Ascending aorta (tissue), 2 donors: ENCODE results near the gene UGT1A6. TPM values are rescaled to one million over a fixed set of nuclear protein-coding genes. Genes with fewer than 3 reads are reported as not detected.

ENCODE experiments used
- DNase-seq, 2 donors: peaks; one replicate each; pipeline ENCODE4 v3.0.0-alpha.2; 2019; ENCODE audit warnings: low spot score in 2 of 2
- H3K27ac ChIP-seq, 2 donors: fragments of 200-600 bp; sonication (generic); one replicate each; pipeline ENCODE4 v1.5.1; 2016 to 2017; ENCODE audit warnings: mild to moderate bottlenecking in 1 of 2
- H3K27me3 ChIP-seq: fragments of 200-600 bp; sonication (generic); one replicate; pipeline ENCODE4 v1.5.1; 2017
- H3K36me3 ChIP-seq, 2 donors: fragments of 200-600 bp; sonication (generic); one replicate each; pipeline ENCODE4 v1.5.1; 2016
- H3K4me1 ChIP-seq, 2 donors: fragments of 200-600 bp; sonication (generic); one replicate each; pipeline ENCODE4 v1.5.1; 2016 to 2017; ENCODE audit warnings: mild to moderate bottlenecking in 1 of 2
- H3K4me3 ChIP-seq, 2 donors: fragments of 200-600 bp; sonication (generic); one replicate each; pipeline ENCODE4 v1.5.1; 2016 to 2017; ENCODE audit warnings: mild to moderate bottlenecking in 1 of 2
- H3K9me3 ChIP-seq, 2 donors: fragments of 200-600 bp; sonication (generic); one replicate each; pipeline ENCODE4 v1.5.1; 2016
- intact Hi-C: fragments of 100-400 bp; cut with DNase I; formaldehyde crosslinking; loops from one replicate; pipeline ENCODE4 v1.15.1; 2023
- total RNA-seq: library from RNA; depleted of rRNA; stranded (reverse); fragments of >200 nt; gene quantifications from one replicate; pipeline ENCODE4 v1.1.0, GENCODE V29; 2016
- TF ChIP-seq, protein P1 (sequence below), 3 experiments: fragments of 200-600 bp in 2 of 3; fragments of 450-650 bp in 1 of 3; sonication (generic) in 2 of 3; IDR thresholded peaks; one replicate each; pipeline ENCODE4 v1.5.1; 2016 to 2019; ENCODE audit warnings: antibody characterized with exemption in 3 of 3, mild to moderate bottlenecking in 1 of 3, moderate library complexity in 1 of 3

The UGT1A6 gene
- total RNA-seq, 1 donor from 2014 or later: 10.6 TPM

DNA sequence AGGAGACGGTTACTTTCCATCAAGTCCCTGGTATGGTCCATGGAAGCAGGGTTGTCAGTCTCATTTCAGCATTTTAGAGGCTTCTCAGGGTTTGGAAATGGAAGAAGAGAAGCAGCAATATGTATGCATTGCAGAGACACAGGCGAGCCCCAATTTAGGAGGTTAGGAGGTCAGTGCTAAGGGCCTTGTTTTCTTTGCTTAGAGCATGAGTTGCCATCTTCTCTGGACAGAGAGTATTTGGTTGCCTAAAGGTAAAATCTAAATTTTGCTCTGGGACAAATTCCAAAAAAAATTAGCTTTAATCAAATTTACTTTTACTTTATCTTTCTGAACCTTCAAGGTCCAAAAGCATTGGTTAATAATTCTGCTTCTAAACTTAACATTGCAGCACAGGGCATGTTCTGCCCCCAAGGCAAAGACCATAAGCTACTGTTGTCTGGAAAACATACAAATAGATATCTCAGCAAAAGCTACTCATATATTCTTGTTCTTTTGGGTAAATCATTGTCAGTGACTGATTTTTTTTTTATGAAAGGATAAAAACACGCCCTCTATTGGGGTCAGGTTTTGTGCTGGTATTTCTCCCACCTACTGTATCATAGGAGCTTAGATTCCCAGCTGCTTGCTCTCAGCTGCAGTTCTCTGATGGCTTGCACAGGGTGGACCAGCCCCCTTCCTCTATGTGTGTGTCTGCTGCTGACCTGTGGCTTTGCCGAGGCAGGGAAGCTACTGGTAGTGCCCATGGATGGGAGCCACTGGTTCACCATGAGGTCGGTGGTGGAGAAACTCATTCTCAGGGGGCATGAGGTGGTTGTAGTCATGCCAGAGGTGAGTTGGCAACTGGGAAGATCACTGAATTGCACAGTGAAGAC, 21.2 kb upstream of the UGT1A6 start, which contains the start of gene UGT1A9:
TSS of gene UGT1A9 (plus strand) at position 609 of the 872 bp plus-strand sequence. CDS start at position 646, 37 bp downstream.
- H3K4me1 ChIP-seq: no peaks in the 10 kb centered on the region
- DNase-seq: no peak
- TF ChIP-seq, protein P1, sequence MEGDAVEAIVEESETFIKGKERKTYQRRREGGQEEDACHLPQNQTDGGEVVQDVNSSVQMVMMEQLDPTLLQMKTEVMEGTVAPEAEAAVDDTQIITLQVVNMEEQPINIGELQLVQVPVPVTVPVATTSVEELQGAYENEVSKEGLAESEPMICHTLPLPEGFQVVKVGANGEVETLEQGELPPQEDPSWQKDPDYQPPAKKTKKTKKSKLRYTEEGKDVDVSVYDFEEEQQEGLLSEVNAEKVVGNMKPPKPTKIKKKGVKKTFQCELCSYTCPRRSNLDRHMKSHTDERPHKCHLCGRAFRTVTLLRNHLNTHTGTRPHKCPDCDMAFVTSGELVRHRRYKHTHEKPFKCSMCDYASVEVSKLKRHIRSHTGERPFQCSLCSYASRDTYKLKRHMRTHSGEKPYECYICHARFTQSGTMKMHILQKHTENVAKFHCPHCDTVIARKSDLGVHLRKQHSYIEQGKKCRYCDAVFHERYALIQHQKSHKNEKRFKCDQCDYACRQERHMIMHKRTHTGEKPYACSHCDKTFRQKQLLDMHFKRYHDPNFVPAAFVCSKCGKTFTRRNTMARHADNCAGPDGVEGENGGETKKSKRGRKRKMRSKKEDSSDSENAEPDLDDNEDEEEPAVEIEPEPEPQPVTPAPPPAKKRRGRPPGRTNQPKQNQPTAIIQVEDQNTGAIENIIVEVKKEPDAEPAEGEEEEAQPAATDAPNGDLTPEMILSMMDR (IDR thresholded peaks at IDR 0.05): no peak
- H3K4me3 ChIP-seq: no peak within 1 kb of the TSS
- no peak within 1 kb of the TSS for H3K27ac ChIP-seq
- no peaks in the 10 kb centered on the region for H3K27me3 ChIP-seq
- no peaks in the 10 kb centered on the region for H3K9me3 ChIP-seq
- no peaks in the 10 kb centered on the region for H3K36me3 ChIP-seq
- intact Hi-C loops: no loop called here

DNA sequence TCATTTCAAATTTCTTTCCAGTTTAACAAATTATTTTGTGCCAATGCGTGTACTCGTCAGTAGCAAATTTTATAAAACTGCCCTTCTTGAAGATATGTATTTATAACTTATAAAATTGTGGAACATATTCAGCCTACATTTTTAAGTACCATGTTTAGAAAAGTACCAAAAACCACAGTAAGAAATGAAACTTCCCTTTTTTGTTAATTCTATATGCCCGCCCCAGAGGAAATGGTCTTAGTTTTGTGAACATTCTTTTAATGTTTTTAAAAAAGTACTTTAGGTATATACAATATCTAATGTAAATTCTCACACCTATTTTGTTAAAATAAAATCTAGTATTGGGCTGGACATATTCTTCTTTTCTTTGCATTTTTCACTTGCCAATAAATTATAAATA, 19.8 kb upstream of the UGT1A6 start:
- H3K36me3 ChIP-seq: no peaks in the 10 kb centered on the region
- H3K27me3 ChIP-seq: no peaks in the 10 kb centered on the region
- no peak overlapping the region for H3K27ac ChIP-seq
- DNase-seq: no peak
- TF ChIP-seq, protein P1 (IDR thresholded peaks at IDR 0.05): no peak
- H3K9me3 ChIP-seq: no peaks in the 10 kb centered on the region
- intact Hi-C loops: no loop called here
- H3K4me3 ChIP-seq: no peak overlapping the region
- H3K4me1 ChIP-seq: no peaks in the 10 kb centered on the region

DNA sequence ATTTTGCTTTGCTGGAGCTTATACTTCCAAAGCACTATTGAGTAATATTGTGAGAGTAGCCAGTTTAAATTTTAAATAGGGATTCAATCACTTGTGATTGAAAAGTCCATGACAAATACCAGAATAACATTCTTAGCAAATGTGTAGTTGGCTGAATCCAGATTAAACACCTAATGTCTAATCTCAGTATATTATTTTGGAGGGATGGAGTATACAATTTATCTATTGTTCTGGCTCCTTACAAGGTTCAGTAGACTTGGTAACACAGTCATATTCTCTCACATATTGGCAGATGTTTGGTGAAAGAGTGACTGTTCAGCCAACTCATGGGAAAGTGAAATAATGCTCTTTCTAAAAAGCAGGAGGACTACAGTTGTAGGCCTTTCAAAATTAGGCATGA, 18.8 kb upstream of the UGT1A6 start:
- H3K36me3 ChIP-seq: no peaks in the 10 kb centered on the region
- intact Hi-C loops: no loop called here
- TF ChIP-seq, protein P1 (IDR thresholded peaks at IDR 0.05): no peak
- no peak for DNase-seq
- no peak overlapping the region for H3K27ac ChIP-seq
- no peaks in the 10 kb centered on the region for H3K4me1 ChIP-seq
- H3K4me3 ChIP-seq: no peak overlapping the region
- H3K27me3 ChIP-seq: no peaks in the 10 kb centered on the region
- no peaks in the 10 kb centered on the region for H3K9me3 ChIP-seq

GRCh38 chr2:233674314-233674713, 18.4 kb upstream of the UGT1A6 start:
- Histone ChIP-seq H3K27ac (no peak overlapping the region), H3K36me3 (no peaks in the 10 kb centered on the region), H3K4me1 (no peaks in the 10 kb centered on the region), H3K4me3 (no peak overlapping the region), H3K9me3 (no peaks in the 10 kb centered on the region), H3K27me3 (no peaks in the 10 kb centered on the region)
- TF ChIP-seq, protein P1 (IDR thresholded peaks at IDR 0.05): no peak
- intact Hi-C loops: no loop called here
- no peak for DNase-seq

DNA sequence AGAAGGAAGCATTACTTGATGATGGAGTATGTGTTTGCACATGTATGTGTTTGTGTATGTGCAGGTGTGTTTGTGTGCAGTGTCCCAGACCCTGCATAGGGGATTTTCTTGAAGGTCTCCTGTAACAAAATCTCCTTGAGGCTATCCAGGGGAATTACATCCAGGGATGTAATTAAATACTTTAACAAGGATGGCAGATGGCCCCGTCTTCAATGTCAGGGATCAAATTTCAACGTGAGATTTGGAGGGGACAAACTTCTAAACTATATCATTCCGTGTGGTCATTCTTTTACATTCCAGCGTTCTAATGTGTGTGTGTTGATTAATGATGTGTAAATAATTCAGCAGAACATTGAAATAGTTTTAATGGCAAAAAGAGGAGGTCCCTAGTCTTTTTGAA, 17.7 kb upstream of the UGT1A6 start:
- no peaks in the 10 kb centered on the region for H3K4me1 ChIP-seq
- TF ChIP-seq, protein P1 (IDR thresholded peaks at IDR 0.05): no peak
- no peaks in the 10 kb centered on the region for H3K9me3 ChIP-seq
- no peak overlapping the region for H3K27ac ChIP-seq
- H3K36me3 ChIP-seq: no peaks in the 10 kb centered on the region
- intact Hi-C loops: no loop called here
- no peak for DNase-seq
- no peak overlapping the region for H3K4me3 ChIP-seq
- no peaks in the 10 kb centered on the region for H3K27me3 ChIP-seq
